Stimulated activated CD4-positive, alpha-beta T cell treated with anti-CD3 and anti-CD28 coated beads, Interleukin-1b, Interleukin-23, amount 100 ng/mL, for 1 hour (primary cell): ENCODE results near the gene TEX55.
"Not testable (repeated sequence)": the region's sequence is repeated elsewhere in the genome, so short reads cannot be mapped to it uniquely, and the experiment has no call there.

Experiments used
- DNase-seq, 2 donors: peaks; one replicate each; pipeline ENCODE4 v3.0.0-alpha.2; 2020; ENCODE audit warnings: low read depth in 2 of 2

Gene TEX55

DNA sequence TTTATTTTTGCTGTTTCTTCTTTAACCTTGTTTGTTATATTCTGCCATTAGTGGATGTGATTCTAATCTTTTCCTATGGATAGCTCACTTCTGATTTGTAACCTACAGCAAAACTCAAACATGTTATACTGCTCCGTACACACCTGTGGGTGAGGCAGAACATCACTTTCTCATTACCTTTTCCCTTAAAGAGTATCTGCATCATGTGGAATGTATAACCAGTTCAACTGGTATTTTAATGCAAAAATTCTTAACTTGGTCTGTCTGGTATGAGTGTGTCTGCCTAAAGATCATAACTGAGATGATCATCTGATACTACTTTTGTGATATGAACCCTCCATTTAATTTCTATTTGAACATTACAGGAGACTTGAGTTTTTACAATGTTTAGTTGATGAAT, 14.4 kb downstream of the TEX55 start:
- no peak for DNase-seq

DNA sequence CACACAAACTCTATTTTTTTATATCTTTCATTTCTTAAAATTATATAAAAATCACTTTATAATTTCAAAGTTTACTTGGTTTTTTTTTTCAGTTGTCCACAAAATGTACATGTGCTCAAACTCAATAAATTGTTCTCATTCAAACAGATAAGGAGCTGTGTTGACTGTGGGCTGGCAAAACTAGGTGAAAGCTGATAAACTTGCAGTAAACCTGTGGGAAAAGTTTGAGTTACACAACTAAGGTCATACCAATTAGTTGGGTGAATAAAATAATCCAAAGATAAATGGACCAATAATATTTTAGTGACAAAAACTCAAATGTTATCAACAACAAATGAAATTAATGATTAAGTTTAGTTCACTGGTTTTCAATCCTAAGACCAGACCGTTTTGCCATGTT, 14.8 kb downstream of the TEX55 start:
- DNase-seq = no peak

DNA sequence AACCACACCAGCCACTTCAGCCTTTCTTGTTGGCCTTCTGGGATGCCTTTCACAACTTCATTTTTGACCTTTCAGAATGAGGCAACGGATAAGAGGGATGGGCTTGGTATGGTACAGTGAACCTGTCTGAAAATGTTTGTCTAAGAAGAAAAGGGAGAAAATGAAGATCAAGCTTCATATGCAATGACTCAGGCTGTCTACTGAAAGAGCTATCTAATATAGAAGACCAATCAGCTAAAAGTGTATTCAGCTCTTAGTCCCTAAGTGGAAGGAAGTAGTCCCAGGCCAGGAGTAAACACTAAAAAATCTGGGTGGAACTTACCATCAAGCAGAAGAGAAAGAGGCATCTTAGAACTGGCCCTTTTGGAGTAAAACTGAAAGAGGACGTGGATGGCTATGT, 15.3 kb downstream of the TEX55 start:
- no peak for DNase-seq

DNA sequence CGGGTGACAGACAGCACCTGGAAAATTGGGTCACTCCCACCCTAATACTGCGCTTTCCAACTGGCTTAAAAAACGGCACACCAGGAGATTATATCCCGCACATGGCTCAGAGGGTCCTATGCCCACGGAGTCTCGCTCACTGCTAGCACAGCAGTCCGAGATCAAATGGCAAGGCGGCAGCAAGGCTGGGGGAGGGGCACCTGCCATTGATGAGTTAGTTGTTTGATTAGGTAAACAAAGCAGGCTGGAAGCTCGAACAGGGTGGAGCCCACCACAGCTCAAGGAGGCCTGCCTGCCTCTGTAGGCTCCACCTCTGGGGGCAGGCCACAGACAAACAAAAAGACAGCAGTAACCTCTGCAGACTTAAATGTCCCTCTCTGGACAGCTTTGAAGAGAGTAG, 18.8 kb downstream of the TEX55 start:
- not testable (repeated sequence) for DNase-seq

DNA sequence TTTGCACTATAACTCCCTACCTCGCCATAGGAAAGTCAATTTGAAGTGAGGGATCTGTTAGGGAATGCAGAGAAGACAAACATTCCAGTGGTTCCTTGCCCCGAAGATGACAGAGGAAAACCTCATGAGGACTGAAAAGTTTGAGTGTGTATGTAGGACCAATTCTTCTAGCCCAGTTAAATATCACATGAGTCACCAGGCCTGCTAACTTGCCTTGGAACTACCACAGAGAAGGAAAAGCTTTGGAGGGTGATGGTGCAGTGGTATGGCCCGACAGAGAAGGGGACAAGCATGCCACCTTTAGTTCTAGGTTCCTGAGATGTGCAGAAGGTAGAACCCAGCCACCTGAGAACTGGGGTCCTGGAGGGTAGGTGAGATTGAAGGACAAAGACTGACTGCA, 24.9 kb downstream of the TEX55 start:
- no peak for DNase-seq

DNA sequence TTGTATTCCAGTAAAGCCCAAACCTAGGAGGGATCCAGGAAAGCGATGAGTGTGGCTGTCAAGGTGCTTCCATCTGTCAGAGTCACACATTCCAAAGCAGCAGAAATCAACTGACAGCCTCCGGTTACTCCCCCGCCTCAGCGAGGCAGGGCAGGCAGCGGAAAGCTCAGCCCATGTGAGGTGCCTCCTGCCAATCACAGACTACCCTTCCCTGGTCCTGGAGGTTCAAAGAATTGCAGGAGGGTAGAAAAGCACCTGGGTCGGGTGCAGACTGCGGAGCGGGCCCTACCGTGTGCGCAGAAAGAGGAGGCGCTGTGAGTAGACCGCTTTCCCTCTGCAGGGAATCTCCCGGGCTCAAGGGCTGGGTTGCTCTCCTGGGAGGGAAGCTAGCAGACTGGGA, 27.4 kb downstream of the TEX55 start, which contains the start of gene UPK1B:
TSS of gene UPK1B (plus strand) at position 274 of the 400 bp plus-strand sequence. CDS start 13,144 bp downstream, outside the sequence.
- no peak for DNase-seq

GRCh38 chr3:119175872-119176756, 30.1 kb downstream of the TEX55 start:
- DNase-seq = no peak

GRCh38 chr3:119176778-119177177, 30.8 kb downstream of the TEX55 start:
- DNase-seq = no peak

DNA sequence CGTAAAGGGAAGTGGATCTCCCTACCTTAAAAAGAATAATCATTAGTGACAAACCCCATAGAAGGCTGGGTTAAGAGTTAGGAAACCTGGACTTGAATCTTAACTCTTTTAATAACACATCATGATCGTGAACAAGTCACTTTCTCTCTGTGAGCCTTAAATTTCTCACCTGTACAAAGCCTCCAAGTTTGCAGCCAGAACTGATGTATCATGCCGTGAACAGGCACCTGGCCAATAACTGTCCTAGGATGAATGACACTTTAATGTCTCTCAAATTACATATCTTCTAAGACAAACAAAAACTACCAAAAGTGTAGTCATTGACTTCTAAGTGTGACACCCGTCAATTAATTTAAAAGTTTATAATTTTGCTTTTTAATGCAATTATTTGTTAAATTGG, 31.4 kb downstream of the TEX55 start:
- no peak for DNase-seq

GRCh38 chr3:119181765-119182164, 35.8 kb downstream of the TEX55 start:
- no peak for DNase-seq

DNA sequence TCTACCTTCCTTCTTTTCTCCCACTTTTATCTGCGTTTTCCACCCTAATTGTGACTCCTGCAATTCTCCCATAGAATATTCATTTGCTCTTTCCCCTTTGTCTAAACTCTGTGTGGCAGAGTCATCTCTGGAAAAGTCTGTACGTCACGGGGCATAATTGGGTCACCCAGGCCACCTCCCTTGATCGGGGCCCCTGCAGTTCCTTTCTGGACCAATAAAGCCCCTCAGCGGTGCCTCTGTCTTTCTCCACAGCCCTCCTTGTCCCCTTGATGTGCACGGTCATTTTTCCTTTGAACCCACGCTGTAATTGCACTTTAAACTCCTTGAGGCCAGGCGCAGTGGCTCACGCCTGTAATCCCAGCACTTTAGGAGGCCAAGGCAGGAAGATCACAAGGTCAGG, 38.1 kb downstream of the TEX55 start:
- DNase-seq = no peak

GRCh38 chr3:119184796-119185570, 39.0 kb downstream of the TEX55 start:
- no peak for DNase-seq

- DNase-seq = no peak
Observed at GRCh38 chr3:119187266-119187665, 41.3 kb downstream of the TEX55 start.

DNA sequence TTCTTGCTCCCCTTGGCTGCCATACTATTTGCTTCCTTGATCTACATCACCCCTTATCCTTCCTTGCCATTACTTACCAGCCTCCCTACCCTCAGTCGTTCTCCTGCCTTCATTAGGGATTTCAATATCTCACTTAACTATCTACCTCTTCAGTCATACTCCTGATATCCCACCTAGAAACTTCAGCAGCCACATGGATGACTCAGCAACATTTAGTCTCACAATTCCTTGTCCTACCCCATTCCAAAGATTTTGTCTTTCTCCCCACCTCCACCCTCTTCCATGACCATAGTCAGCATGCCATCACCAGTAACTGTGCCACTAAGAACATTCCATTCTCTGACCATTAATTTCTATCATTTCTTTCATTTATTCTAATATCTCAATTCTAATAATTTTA, 45.8 kb downstream of the TEX55 start:
- no peak for DNase-seq

- DNase-seq = no peak
Observed at GRCh38 chr3:119194237-119195150, 48.5 kb downstream of the TEX55 start.

- no peak for DNase-seq
Observed at GRCh38 chr3:119195151-119195476, 49.1 kb downstream of the TEX55 start.

DNA sequence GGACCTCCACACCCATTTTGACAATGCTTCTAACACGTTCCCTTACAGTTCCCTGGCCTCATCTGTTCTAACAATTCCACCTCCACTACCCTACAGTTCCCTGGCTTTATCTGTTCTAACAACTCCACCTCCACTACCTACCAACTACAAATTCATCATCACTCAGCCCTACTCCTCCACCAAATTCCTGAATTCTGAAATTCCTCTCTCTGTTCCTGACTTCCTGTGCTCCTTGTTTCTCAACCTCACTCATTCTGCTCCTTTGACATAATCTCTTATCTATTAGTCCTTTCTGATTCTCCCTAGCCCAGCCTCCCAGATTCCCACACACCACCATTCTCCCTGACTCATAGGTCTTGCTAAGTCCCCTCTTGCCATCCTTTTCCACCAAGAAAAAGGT, 49.9 kb downstream of the TEX55 start:
- no peak for DNase-seq
